ENCODE data around the gene CAPN12. TPM values are rescaled to one million over a fixed set of nuclear protein-coding genes. Genes with fewer than 3 reads are reported as not detected.

CAPN12 gene
- total and polyA plus RNA-seq, 2 of the 8 experiments (the other 6 are each of a cell fraction or from before 2014, with no cell fraction given): 8.8 to 20.0 TPM

DNA sequence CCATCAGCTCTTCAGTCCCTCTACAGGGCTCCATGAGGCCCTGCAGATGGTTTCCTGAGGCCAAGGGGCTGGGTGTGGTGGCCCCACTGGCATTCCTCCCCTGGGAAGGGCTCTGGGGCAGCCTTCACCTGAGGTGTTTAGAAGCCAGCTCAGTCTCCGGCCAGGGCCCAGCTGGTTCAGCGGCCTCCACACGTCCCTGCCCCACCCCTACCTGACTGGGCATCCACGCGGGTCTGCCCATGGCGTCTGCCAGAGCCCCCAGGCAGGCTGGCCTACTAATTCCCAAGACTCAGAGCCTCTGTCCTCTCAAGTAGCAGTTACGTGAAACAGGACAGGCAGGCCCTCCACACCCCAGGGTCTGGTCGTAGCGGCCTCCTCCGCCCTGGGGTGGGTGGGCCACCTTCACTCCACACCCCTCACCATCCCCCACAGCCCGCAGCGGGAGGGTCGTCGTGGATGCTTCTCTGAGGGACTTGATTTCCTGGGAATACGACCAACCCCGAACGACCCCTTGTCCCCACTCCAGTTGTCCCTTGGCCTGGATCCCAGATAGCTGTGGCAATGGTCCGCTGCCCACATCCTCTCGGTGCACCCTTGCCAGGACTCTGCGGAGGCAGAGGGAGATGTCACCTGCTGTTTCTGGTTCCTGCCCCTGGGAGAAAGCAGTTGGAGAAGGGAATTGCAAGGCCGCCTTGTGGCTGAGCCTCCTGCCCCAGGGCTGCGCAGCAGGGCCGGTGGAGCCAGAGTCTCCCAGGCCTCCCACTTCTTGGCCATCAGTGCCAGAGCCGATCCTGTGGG is 24.3 kb downstream of the CAPN12 start:
- Histone ChIP-seq H3K4ac (replicated peaks; ENCODE audit: insufficient read length, low read depth, low read length) (no peak overlapping the region), H3K23ac (ENCODE audit: insufficient read length) (no peak overlapping the region), H2BK120ac (replicated peaks; ENCODE audit: low read depth, low read length) (no peak overlapping the region), H4K91ac (replicated peaks; ENCODE audit: insufficient read length, low read length) (no peak overlapping the region), H3K9ac (replicated peaks in 1 of 4; ENCODE audit: extremely low read depth in 1 of 4, low read depth in 3 of 4, low read length in 3 of 4) (no peak overlapping the region), H3K4me1 (replicated peaks in 1 of 4; ENCODE audit: control insufficient read depth in 3 of 4, insufficient read depth in 4 of 4, low read length in 3 of 4) (no peaks in the 10 kb centered on the region), H3K79me2 (ENCODE audit: control insufficient read depth in 1 of 2, insufficient read depth in 2 of 2, low read length in 2 of 2) (no peaks in the 10 kb centered on the region), H3K9me3 (ENCODE audit: insufficient read depth in 2 of 2, low read depth in 1 of 2, low read length in 1 of 2) (no peaks in the 10 kb centered on the region), H4K5ac (ENCODE audit: insufficient read length, low read depth, low read length) (no peak overlapping the region), H3K79me1 (ENCODE audit: low read depth, low read length) (peaks cover 4% of the 10 kb centered on the region; the same call in 1 of the 2 replicates), H3K27me3 (replicated peaks in 1 of 4; ENCODE audit: control insufficient read depth in 3 of 4, extremely low read depth in 1 of 4, insufficient read depth in 3 of 4, low read length in 3 of 4) (no peaks in the 10 kb centered on the region), H3K18ac (ENCODE audit: extremely low read depth, low read length) (no peak overlapping the region), H2AFZ (ENCODE audit: low read length) (no peak overlapping the region), H2AK5ac (ENCODE audit: low read depth, low read length) (no peak overlapping the region), H3K23me2 (ENCODE audit: low read depth, low read length) (no peaks in the 10 kb centered on the region; the same call in 1 of the 2 replicates), H4K8ac (ENCODE audit: extremely low read depth, insufficient read depth, low read length) (peak overlapping the region; percentile 51; the same call in 1 of the 2 replicates), H3K14ac (ENCODE audit: insufficient read length) (no peak overlapping the region), H3K56ac (replicated peaks; ENCODE audit: insufficient read length, low read depth, low read length) (no peak overlapping the region), H4K20me1 (replicated peaks in 1 of 2; ENCODE audit: control insufficient read depth in 1 of 2, insufficient read depth in 2 of 2, low read length in 2 of 2) (peaks cover 5 to 19% of the 10 kb centered on the region in 2 experiments), H2BK12ac (ENCODE audit: low read depth, low read length) (no peak overlapping the region), H3K27ac (ENCODE audit: low read depth, low read length) (no peak overlapping the region), H2BK15ac (ENCODE audit: low read length) (no peak overlapping the region), H3K4me3 (ENCODE audit: extremely low read depth in 1 of 4, insufficient read depth in 2 of 4, low read depth in 3 of 4, low read length in 4 of 4) (no peak overlapping the region), H3K4me2 (ENCODE audit: insufficient read depth in 1 of 2, low read depth in 2 of 2, low read length in 2 of 2) (no peak overlapping the region), H2BK5ac (ENCODE audit: low read depth, low read length) (peak overlapping the region; percentile 66; the same call in 1 of the 2 replicates), H3K36me3 (ENCODE audit: control insufficient read depth in 2 of 4, insufficient read depth in 4 of 4, low read length in 3 of 4) (peaks cover 24 to 71% (median 56%) of the 10 kb centered on the region in 4 experiments; a peak in 7 of 8 replicates), H2BK20ac (ENCODE audit: low read length) (no peak overlapping the region)
- WGBS, 2 experiments (ENCODE audit: extremely low coverage in 1 of 2, insufficient coverage in 1 of 2, insufficient read length in 1 of 2, insufficient replicate concordance in 2 of 2, low coverage in 1 of 2, low lambda C conversion rate in 2 of 2, missing lambda C conversion rate in 1 of 2): 90% methylated on average over 24 of the region's 24 CpGs; no CpG with 5 or more reads in 1 of the 2 experiments
- DNase-seq (ENCODE audit: low read depth in 1 of 2, low spot score in 2 of 2) (no peak), FAIRE-seq (no peak)
- ChIA-PET CTCF (ENCODE audit: partially characterized antibody) (interaction anchor here (0.6 to 2.4 kb wide), 16 partner anchors 9 to 204 kb away, joined by 3 to 8 read pairs (median 4); partner anchors contain the start of gene CAPN12), POLR2A (ENCODE audit: partially characterized antibody) (interaction anchor here (0.5 to 1.9 kb wide), 13 partner anchors 8 to 163 kb away, joined by 3 to 8 read pairs (median 4); partner anchors contain the start of genes ACTN4 and HNRNPL)
- no peak for TF ChIP-seq ZNF274 (IDR thresholded peaks at IDR 0.05; ENCODE audit: borderline replicate concordance, extremely low read depth, low read length)
- TF ChIP-seq CBX5 (IDR thresholded peaks at IDR 0.05; ENCODE audit: low read depth, low read length): no peak
- no peak for TF ChIP-seq USF2 (IDR thresholded peaks at IDR 0.05; ENCODE audit: low read length)
- no peak for TF ChIP-seq KDM5A (IDR thresholded peaks at IDR 0.05; ENCODE audit: low read length)
- TF ChIP-seq RAD21 (IDR thresholded peaks at IDR 0.05 in 1 of 2, conservative IDR thresholded peaks at IDR 0.05 in 1 of 2; ENCODE audit: low read depth in 2 of 2, low read length in 2 of 2): no peak
- no peak for TF ChIP-seq KDM4A (IDR thresholded peaks at IDR 0.05; ENCODE audit: low read depth, low read length, severe bottlenecking)
- TF ChIP-seq, protein P1, sequence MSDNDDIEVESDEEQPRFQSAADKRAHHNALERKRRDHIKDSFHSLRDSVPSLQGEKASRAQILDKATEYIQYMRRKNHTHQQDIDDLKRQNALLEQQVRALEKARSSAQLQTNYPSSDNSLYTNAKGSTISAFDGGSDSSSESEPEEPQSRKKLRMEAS (IDR thresholded peaks at IDR 0.05): no peak
- no peak for TF ChIP-seq RNF2 (IDR thresholded peaks at IDR 0.05; ENCODE audit: borderline replicate concordance, low read depth, low read length, missing control alignments, poor library complexity, severe bottlenecking)
- no peak for TF ChIP-seq SIRT6 (IDR thresholded peaks at IDR 0.05; ENCODE audit: low read length)
